ENCODE results near the gene KRTAP7-1. TPM values are rescaled to one million over a fixed set of nuclear protein-coding genes. Genes with fewer than 3 reads are reported as not detected.

Gene KRTAP7-1
- total RNA-seq, 6 donors from 2014 or later: not detected

- Histone ChIP-seq H3K9me3 (no peaks in the 10 kb centered on the region), H3K36me3 (no peaks in the 10 kb centered on the region), H3K27me3 (no peaks in the 10 kb centered on the region), H3K4me3 (no peak overlapping the region), H3K27ac (no peak overlapping the region), H3K4me1 (no peaks in the 10 kb centered on the region)
- no peak for TF ChIP-seq POLR2A (IDR thresholded peaks at IDR 0.05)
- TF ChIP-seq EP300 (IDR thresholded peaks at IDR 0.05): no peak
- ATAC-seq (ENCODE audit: low FRiP score in 2 of 2) (no peak), DNase-seq (no peak)
- WGBS, 2 donors: 89 to 95% methylated on average over 1 of the region's 1 CpG
These were observed 29.0 kb downstream of the KRTAP7-1 start for GRCh38 chr21:30800605-30801004.

DNA sequence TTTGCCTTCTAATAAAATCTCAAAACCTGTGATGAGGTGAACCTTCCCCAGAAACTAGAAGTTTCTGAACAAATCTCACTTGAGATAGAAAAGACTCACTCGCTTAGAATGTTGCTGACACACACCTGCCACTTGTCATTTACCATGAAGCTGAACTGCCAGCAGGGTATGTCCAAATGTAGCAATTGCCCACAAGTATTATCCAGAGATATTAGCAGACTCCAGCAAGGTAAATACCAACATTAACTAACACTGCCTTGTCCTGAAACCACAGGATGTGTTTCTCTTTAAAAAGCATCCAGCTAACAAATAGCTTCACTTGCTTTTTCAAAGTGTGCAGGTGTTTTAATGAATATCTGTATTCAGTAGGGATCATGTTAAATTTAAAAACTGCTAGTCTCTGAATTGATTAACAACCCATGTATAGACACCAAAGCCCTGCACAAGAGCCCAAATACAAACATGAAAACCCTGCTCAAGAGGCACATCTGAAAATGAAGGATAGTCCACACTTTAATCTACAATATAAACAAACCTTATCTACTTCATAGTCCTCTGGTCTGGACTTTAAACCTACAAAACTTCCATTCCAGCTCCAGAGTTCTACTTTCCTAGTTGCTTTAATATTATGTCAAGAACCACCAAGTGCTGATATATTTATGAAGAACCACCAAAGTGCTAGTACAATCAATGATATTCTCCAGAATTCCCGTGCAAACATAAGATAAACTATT, 35.8 kb downstream of the KRTAP7-1 start:
- TF ChIP-seq EP300 (IDR thresholded peaks at IDR 0.05): no peak
- no peak for TF ChIP-seq POLR2A (IDR thresholded peaks at IDR 0.05)
- Histone ChIP-seq H3K27me3 (no peaks in the 10 kb centered on the region), H3K27ac (no peak overlapping the region), H3K4me1 (no peaks in the 10 kb centered on the region), H3K4me3 (no peak overlapping the region), H3K9me3 (no peaks in the 10 kb centered on the region), H3K36me3 (no peaks in the 10 kb centered on the region)
- 32 to 56% methylated on average over 2 of the region's 2 CpGs for WGBS, 2 donors
- ATAC-seq (ENCODE audit: low FRiP score in 2 of 2) (no peak), DNase-seq (no peak)

GRCh38 chr21:30779249-30779648, 50.3 kb downstream of the KRTAP7-1 start:
- no peak for DNase-seq
- no peak overlapping the region for H3K27ac ChIP-seq
- TF ChIP-seq CTCF (IDR thresholded peaks at IDR 0.05): no peak
- no peak for TF ChIP-seq POLR2A (IDR thresholded peaks at IDR 0.05)
- TF ChIP-seq EP300 (IDR thresholded peaks at IDR 0.05): no peak
- TF ChIP-seq POLR2AphosphoS5 (IDR thresholded peaks at IDR 0.05): no peak
- H3K36me3 ChIP-seq: no peaks in the 10 kb centered on the region
- ATAC-seq (ENCODE audit: low FRiP score in 2 of 2): no peak
- WGBS, 2 donors: 94 to 97% methylated on average over 1 of the region's 1 CpG
- H3K4me1 ChIP-seq: no peaks in the 10 kb centered on the region
- no peaks in the 10 kb centered on the region for H3K9me3 ChIP-seq
- H3K27me3 ChIP-seq: no peaks in the 10 kb centered on the region
- no peak overlapping the region for H3K4me3 ChIP-seq

Small RNAs within 50 kb of the gene (small RNA-seq; reads per million reads assigned to genes)
- gene KRTAP8-2P (0 reads per million in 4 donors), gene KRTAP8-3P (0 reads per million in 4 donors)

Other genes with a start within 250 kb of the KRTAP7-1 start
- gene KRTAP22-2, start 239.4 kb downstream of the KRTAP7-1 start, total RNA-seq: not detected
- not detected for gene KRTAP6-3, start 237.3 kb downstream of the KRTAP7-1 start, total RNA-seq
- not detected for gene KRTAP6-2, start 230.9 kb downstream of the KRTAP7-1 start, total RNA-seq
- gene KRTAP22-1, start 228.7 kb downstream of the KRTAP7-1 start, total RNA-seq: not detected
- not detected for gene KRTAP6-1, start 215.8 kb downstream of the KRTAP7-1 start, total RNA-seq
- gene KRTAP20-1, start 213.3 kb downstream of the KRTAP7-1 start, total RNA-seq: not detected
- gene KRTAP20-4, start 209.1 kb downstream of the KRTAP7-1 start, total RNA-seq: not detected
- gene KRTAP20-2, start 194.6 kb downstream of the KRTAP7-1 start, total RNA-seq: not detected
- gene KRTAP20-3, start 186.9 kb downstream of the KRTAP7-1 start, total RNA-seq: not detected
- not detected for gene KRTAP21-3, start 111.0 kb downstream of the KRTAP7-1 start, total RNA-seq
- not detected for gene KRTAP21-2, start 82.5 kb downstream of the KRTAP7-1 start, total RNA-seq
- gene KRTAP21-1, start 74.3 kb downstream of the KRTAP7-1 start, total RNA-seq: not detected
- gene KRTAP8-1, start 16.5 kb downstream of the KRTAP7-1 start, total RNA-seq: not detected
- under 1 TPM in 1 of 6 donors, not detected in 5; 0.46 TPM for gene KRTAP11-1, start 51.8 kb upstream of the KRTAP7-1 start, total RNA-seq
- 10 to 100 TPM in 1 of 6 donors, not detected in 5; 10.0 TPM for gene KRTAP19-8, start 208.7 kb upstream of the KRTAP7-1 start, total RNA-seq

Data from upper lobe of left lung (tissue), 6 donors.